HG02610 (cell line): Measurements from ENCODE around the gene RAB40C.

ENCODE experiments used
- ATAC-seq: cut with Tn5 transposase; IDR thresholded peaks from one replicate; pipeline ENCODE4 v1.9.1; 2021; ENCODE audit warnings: mild to moderate bottlenecking, moderate library complexity; ENCODE audit not compliant: unreplicated experiment

Gene RAB40C

GRCh38 chr16:629185-629832 is 39.4 kb downstream of the RAB40C start:
- no peak for ATAC-seq

GRCh38 chr16:629833-630248 is 40.0 kb downstream of the RAB40C start:
- no peak for ATAC-seq

- ATAC-seq, result no peak
Measured at GRCh38 chr16:630249-630814, 40.5 kb downstream of the RAB40C start.

- no peak for ATAC-seq
Measured at GRCh38 chr16:630815-631405, 41.0 kb downstream of the RAB40C start, which contains the start of gene WFIKKN1. Gene WFIKKN1 (plus strand): TSS chr16:630985. CDS start chr16:631254, 269 bp downstream.

GRCh38 chr16:631808-632358 is 42.0 kb downstream of the RAB40C start:
- no peak for ATAC-seq

- ATAC-seq, result no peak
Measured at GRCh38 chr16:632486-633335, 42.8 kb downstream of the RAB40C start.

GRCh38 chr16:633336-634050 is 43.6 kb downstream of the RAB40C start:
- ATAC-seq, result no peak

- ATAC-seq, result no peak
Measured at GRCh38 chr16:634051-634670, 44.3 kb downstream of the RAB40C start.

GRCh38 chr16:634996-635395 is 45.1 kb downstream of the RAB40C start:
- ATAC-seq, result no peak

GRCh38 chr16:635573-636205 is 45.8 kb downstream of the RAB40C start:
- ATAC-seq, result peak; percentile 6

- ATAC-seq, result peak; percentile 60
Measured at GRCh38 chr16:636206-637080, 46.6 kb downstream of the RAB40C start, which contains the start of gene METTL26. Gene METTL26 (minus strand): TSS chr16:636305. CDS start chr16:636290, 15 bp downstream.

- peak; percentile 0 for ATAC-seq
Measured at GRCh38 chr16:637081-638018, 47.5 kb downstream of the RAB40C start.

GRCh38 chr16:638034-638543 is 48.2 kb downstream of the RAB40C start:
- ATAC-seq, result no peak

GRCh38 chr16:638836-639235 is 49.0 kb downstream of the RAB40C start:
- ATAC-seq, result no peak

GRCh38 chr16:640614-641013 is 50.7 kb downstream of the RAB40C start:
- ATAC-seq, result no peak

- peak; percentile 59 for ATAC-seq
Measured at GRCh38 chr16:641326-642188, 51.7 kb downstream of the RAB40C start, which contains the start of gene MCRIP2. Gene MCRIP2 (plus strand): TSS chr16:641828. CDS start chr16:641992, 164 bp downstream.
